GM23338 (cell line): ENCODE results near the gene PLEK. TPM values are rescaled to one million over a fixed set of nuclear protein-coding genes. Genes with fewer than 3 reads are reported as not detected.

Source experiments
- ATAC-seq: fragments of 200-7000 bp; cut with Tn5 transposase; 3 replicates; pipeline ENCODE4 v1.9.1; 2020
- DNase-seq: peaks from one replicate; pipeline ENCODE4 v3.0.0-alpha.2; 2015; ENCODE audit warnings: low spot score
- H2AFZ ChIP-seq: fragments of 200-600 bp; sonication (generic); 2 replicates; pipeline ENCODE4 v1.8.0; 2016; ENCODE audit warnings: antibody characterized with exemption, mild to moderate bottlenecking, moderate library complexity
- H3F3A ChIP-seq: fragments of 200-600 bp; sonication (generic); replicated peaks from 2 replicates; pipeline ENCODE4 v1.8.0; 2017; ENCODE audit warnings: antibody characterized with exemption, mixed run types, low read depth
- H3K27ac ChIP-seq: fragments of 200-600 bp; sonication (generic); 2 replicates; pipeline ENCODE4 v1.6.1; 2016; ENCODE audit warnings: low read depth
- H3K27me3 ChIP-seq: fragments of 200-600 bp; sonication (generic); 2 replicates; pipeline ENCODE4 v1.8.0; 2016; ENCODE audit warnings: mild to moderate bottlenecking, mixed run types, moderate library complexity; ENCODE audit not compliant: insufficient read depth
- H3K36me3 ChIP-seq: fragments of 200-600 bp; sonication (generic); 2 replicates; pipeline ENCODE4 v1.8.0; 2016; ENCODE audit warnings: mild to moderate bottlenecking; ENCODE audit not compliant: insufficient read depth
- H3K4me1 ChIP-seq: fragments of 200-600 bp; sonication (generic); 2 replicates; pipeline ENCODE4 v1.8.0; 2016; ENCODE audit warnings: mild to moderate bottlenecking, moderate library complexity; ENCODE audit not compliant: insufficient read depth
- H3K4me2 ChIP-seq: fragments of 200-600 bp; sonication (generic); 2 replicates; pipeline ENCODE4 v1.7.1; 2017; ENCODE audit warnings: mixed run types
- H3K4me3 ChIP-seq: fragments of 200-600 bp; sonication (generic); 2 replicates; pipeline ENCODE4 v1.6.1; 2016; ENCODE audit warnings: mixed run types
- H3K79me2 ChIP-seq: fragments of 200-600 bp; sonication (generic); replicated peaks from 2 replicates; pipeline ENCODE4 v1.8.0; 2017; ENCODE audit warnings: mild to moderate bottlenecking; ENCODE audit not compliant: insufficient read depth
- H3K9me2 ChIP-seq: fragments of 200-600 bp; sonication (generic); 2 replicates; pipeline ENCODE4 v1.8.0; 2017; ENCODE audit not compliant: insufficient read depth
- H4K20me1 ChIP-seq: fragments of 200-600 bp; sonication (generic); replicated peaks from 2 replicates; pipeline ENCODE4 v1.8.0; 2017; ENCODE audit warnings: mild to moderate bottlenecking; ENCODE audit not compliant: insufficient read depth
- H3K27ac Mint-ChIP-seq: 2 replicates; pipeline ENCODE4 v1.8.0; 2020; ENCODE audit warnings: inconsistent platforms, mild to moderate bottlenecking, moderate library complexity, mixed read lengths
- H3K27me3 Mint-ChIP-seq: 3 replicates; pipeline ENCODE4 v1.8.0; 2022; ENCODE audit warnings: low read depth, mild to moderate bottlenecking, moderate library complexity, mixed read lengths, inconsistent platforms; ENCODE audit not compliant: insufficient read depth, poor library complexity
- H3K36me3 Mint-ChIP-seq: 3 replicates; pipeline ENCODE4 v1.8.0; 2021; ENCODE audit warnings: low read depth, mild to moderate bottlenecking, inconsistent platforms, moderate library complexity, mixed read lengths
- H3K4me1 Mint-ChIP-seq: 3 replicates; pipeline ENCODE4 v1.8.0; 2020; ENCODE audit warnings: mild to moderate bottlenecking, inconsistent platforms, mixed read lengths
- H3K4me3 Mint-ChIP-seq: 3 replicates; pipeline ENCODE4 v1.8.0; 2021; ENCODE audit warnings: moderate library complexity, mild to moderate bottlenecking, inconsistent platforms, mixed read lengths
- H3K9me3 Mint-ChIP-seq: 3 replicates; pipeline ENCODE4 v1.8.0; 2020; ENCODE audit warnings: moderate library complexity, mild to moderate bottlenecking, inconsistent platforms, mixed read lengths
- CREB1 ChIP-seq: fragments of 250-450 bp; sonication (Bioruptor Pico); IDR thresholded peaks from 2 replicates; pipeline ENCODE4 v1.5.0; 2020; ENCODE audit warnings: low read depth, mild to moderate bottlenecking, moderate library complexity
- ETS1 ChIP-seq: IDR thresholded peaks from 2 replicates; pipeline ENCODE4 v1.6.1; 2016; ENCODE audit warnings: antibody characterized with exemption
- EZH2 ChIP-seq: fragments of 200-600 bp; sonication (generic); IDR thresholded peaks from one replicate; pipeline ENCODE4 v1.8.0; 2017; ENCODE audit warnings: antibody characterized with exemption, mild to moderate bottlenecking, low read depth; ENCODE audit not compliant: unreplicated experiment
- EZH2phosphoT487 ChIP-seq: fragments of 200-600 bp; sonication (generic); IDR thresholded peaks from one replicate; pipeline ENCODE4 v1.8.1; 2018; ENCODE audit warnings: antibody characterized with exemption; ENCODE audit not compliant: unreplicated experiment
- JUNB ChIP-seq: IDR thresholded peaks from one replicate; pipeline ENCODE4 v1.6.1; 2016; ENCODE audit warnings: antibody characterized with exemption; ENCODE audit not compliant: unreplicated experiment
- NANOG ChIP-seq: IDR thresholded peaks from 2 replicates; pipeline ENCODE4 v1.6.1; 2016; ENCODE audit warnings: antibody characterized with exemption, borderline replicate concordance
- POLR2AphosphoS5 ChIP-seq: IDR thresholded peaks from 2 replicates; pipeline ENCODE4 v1.6.1; 2016; ENCODE audit warnings: antibody characterized with exemption, low read depth
- REST ChIP-seq: IDR thresholded peaks from one replicate; pipeline ENCODE4 v1.6.1; 2018; ENCODE audit warnings: antibody characterized with exemption; ENCODE audit not compliant: unreplicated experiment
- STAT1 ChIP-seq: IDR thresholded peaks from one replicate; pipeline ENCODE4 v1.6.1; 2016; ENCODE audit warnings: antibody characterized with exemption; ENCODE audit not compliant: unreplicated experiment
- ZNF114 ChIP-seq: fragments of 250-450 bp; sonication (Bioruptor Pico); IDR thresholded peaks from 2 replicates; pipeline ENCODE4 v1.5.0; 2020; ENCODE audit warnings: mild to moderate bottlenecking, moderate library complexity
- ZNF331 ChIP-seq: fragments of 250-450 bp; sonication (Bioruptor Pico); IDR thresholded peaks from 2 replicates; pipeline ENCODE4 v1.5.0; 2020; ENCODE audit warnings: low read depth, mild to moderate bottlenecking, moderate library complexity
- ZNF462 ChIP-seq: fragments of 250-450 bp; sonication (Bioruptor Pico); IDR thresholded peaks from 2 replicates; pipeline ENCODE4 v1.5.0; 2020; ENCODE audit warnings: mild to moderate bottlenecking, moderate library complexity
- polyA plus RNA-seq: library from polyadenylated mRNA; unstranded; fragments of >200 nt; fragmentation: Nextera tagmentation; extraction: Ambion mirVana; gene quantifications from 2 replicates; pipeline ENCODE4 v1.2.1, GENCODE V29; 2016
- total RNA-seq: library from RNA; depleted of rRNA; stranded (reverse); fragments of >200 nt; shearing (Covaris generic); gene quantifications from 2 replicates; pipeline ENCODE4 v1.2.3, GENCODE V29; 2014
- TF ChIP-seq, protein P1 (sequence below), 2 experiments: fragments of 200-600 bp in 1 of 2; sonication (generic) in 1 of 2; conservative IDR thresholded peaks; 2 replicates each; pipeline versions ENCODE4 v1.5.1 to v1.6.1; 2016 to 2017; ENCODE audit warnings: antibody characterized with exemption in 2 of 2, low read depth in 2 of 2, mild to moderate bottlenecking in 2 of 2, moderate library complexity in 1 of 2

PLEK gene
- total and polyA plus RNA-seq, 2 experiments from 2014 or later, result 0.06 TPM; not detected in 1

- DNase-seq, result no peak
- H3K4me3 Mint-ChIP-seq, result no peak overlapping the region
- H3K36me3 Mint-ChIP-seq, result no peaks in the 10 kb centered on the region
- TF ChIP-seq CREB1 (CRISPR knock-in tag), result no peak
- TF ChIP-seq ZNF331 (CRISPR knock-in tag), result no peak
- no peak for TF ChIP-seq JUNB
- no peak for TF ChIP-seq EZH2
- TF ChIP-seq POLR2AphosphoS5, result no peak
- TF ChIP-seq STAT1, result no peak
- TF ChIP-seq, protein P1, sequence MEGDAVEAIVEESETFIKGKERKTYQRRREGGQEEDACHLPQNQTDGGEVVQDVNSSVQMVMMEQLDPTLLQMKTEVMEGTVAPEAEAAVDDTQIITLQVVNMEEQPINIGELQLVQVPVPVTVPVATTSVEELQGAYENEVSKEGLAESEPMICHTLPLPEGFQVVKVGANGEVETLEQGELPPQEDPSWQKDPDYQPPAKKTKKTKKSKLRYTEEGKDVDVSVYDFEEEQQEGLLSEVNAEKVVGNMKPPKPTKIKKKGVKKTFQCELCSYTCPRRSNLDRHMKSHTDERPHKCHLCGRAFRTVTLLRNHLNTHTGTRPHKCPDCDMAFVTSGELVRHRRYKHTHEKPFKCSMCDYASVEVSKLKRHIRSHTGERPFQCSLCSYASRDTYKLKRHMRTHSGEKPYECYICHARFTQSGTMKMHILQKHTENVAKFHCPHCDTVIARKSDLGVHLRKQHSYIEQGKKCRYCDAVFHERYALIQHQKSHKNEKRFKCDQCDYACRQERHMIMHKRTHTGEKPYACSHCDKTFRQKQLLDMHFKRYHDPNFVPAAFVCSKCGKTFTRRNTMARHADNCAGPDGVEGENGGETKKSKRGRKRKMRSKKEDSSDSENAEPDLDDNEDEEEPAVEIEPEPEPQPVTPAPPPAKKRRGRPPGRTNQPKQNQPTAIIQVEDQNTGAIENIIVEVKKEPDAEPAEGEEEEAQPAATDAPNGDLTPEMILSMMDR (conservative IDR thresholded peaks at IDR 0.05; ENCODE audit: low read depth in 2 of 2), result no peak
- TF ChIP-seq ZNF114 (CRISPR knock-in tag), result no peak
- no peak for TF ChIP-seq ETS1
- TF ChIP-seq NANOG, result no peak
- no peak for TF ChIP-seq EZH2phosphoT487
- TF ChIP-seq REST, result no peak
- no peak for TF ChIP-seq ZNF462
- Histone ChIP-seq H3K9me2 (no peaks in the 10 kb centered on the region), H3K27me3 (no peaks in the 10 kb centered on the region), H3K36me3 (no peaks in the 10 kb centered on the region), H3F3A (no peaks in the 10 kb centered on the region), H3K4me1 (no peaks in the 10 kb centered on the region), H2AFZ (no peak overlapping the region), H3K27ac (no peak overlapping the region), H3K4me3 (no peak overlapping the region), H3K4me2 (no peak overlapping the region), H3K79me2 (no peaks in the 10 kb centered on the region), H4K20me1 (no peaks in the 10 kb centered on the region)
- ATAC-seq, result no peak
- no peak overlapping the region for H3K27ac Mint-ChIP-seq
- H3K27me3 Mint-ChIP-seq, result no peaks in the 10 kb centered on the region
- H3K9me3 Mint-ChIP-seq, result no peaks in the 10 kb centered on the region; the same call in 2 of the 3 replicates
- no peaks in the 10 kb centered on the region for H3K4me1 Mint-ChIP-seq
These were observed 4.3 kb downstream of the PLEK start for GRCh38 chr2:68369337-68369734.
